ENCODE measurements around the gene PATJ. TPM values are rescaled to one million over a fixed set of nuclear protein-coding genes. Genes with fewer than 3 reads are reported as not detected.
"Not testable (repeated sequence)": the region's sequence is repeated elsewhere in the genome, so short reads cannot be mapped to it uniquely, and the experiment has no call there.

Gene PATJ
- polyA plus RNA-seq, 1 of the 3 experiments (the other 2 are of a cell fraction): 3.0 TPM

GRCh38 chr1:61709908-61710289 lies 32.4 kb upstream of the PATJ start:
- CTCF ChIA-PET: no interaction called here
- no peak overlapping the region for H3K4me3 ChIP-seq (ENCODE audit: low read depth in 2 of 2, low read length in 1 of 2)
- no peak overlapping the region for H3K27ac ChIP-seq (ENCODE audit: low read depth in 2 of 2, low read length in 1 of 2)
- no peak for TF ChIP-seq GABPA (IDR thresholded peaks at IDR 0.05; ENCODE audit: low read depth)
- no peak for TF ChIP-seq NRF1 (IDR thresholded peaks at IDR 0.05; ENCODE audit: low read depth, low read length)
- no peak for TF ChIP-seq MEF2A (IDR thresholded peaks at IDR 0.05; ENCODE audit: borderline replicate concordance, low read depth)
- TF ChIP-seq CHD2 (IDR thresholded peaks at IDR 0.05; ENCODE audit: low read length, partially characterized antibody): no peak
- no peak for TF ChIP-seq ZBTB33 (IDR thresholded peaks at IDR 0.05; ENCODE audit: borderline replicate concordance, low read depth)
- TF ChIP-seq FOSL2 (IDR thresholded peaks at IDR 0.05; ENCODE audit: borderline replicate concordance, low read depth): no peak
- no peak for TF ChIP-seq RFX5 (IDR thresholded peaks at IDR 0.05; ENCODE audit: low read length)
- H3K27me3 ChIP-seq (ENCODE audit: insufficient read depth): no peaks in the 10 kb centered on the region
- H3K9me3 ChIP-seq: no peaks in the 10 kb centered on the region
- peaks cover 15% of the 10 kb centered on the region; the same call in 1 of the 2 replicates for H4K20me1 ChIP-seq (ENCODE audit: insufficient read depth)
- H3K4me1 ChIP-seq (ENCODE audit: control insufficient read depth in 1 of 2, insufficient read depth in 2 of 2, low read depth in 1 of 2, low read length in 1 of 2): no peaks in the 10 kb centered on the region
- peaks cover 18 to 38% of the 10 kb centered on the region in 2 experiments for H3K36me3 ChIP-seq (replicated peaks in 1 of 2; ENCODE audit: control insufficient read depth in 1 of 2, insufficient read depth in 2 of 2, low read length in 1 of 2)
- WGBS (ENCODE audit: low lambda C conversion rate): 100% methylated on average over 2 of the region's 2 CpGs
- H3K9ac ChIP-seq: no peak overlapping the region
- peaks cover 70% of the 10 kb centered on the region for H3K79me2 ChIP-seq (ENCODE audit: insufficient read depth)
- no peak overlapping the region for H2AFZ ChIP-seq (ENCODE audit: low read depth)
- no peak overlapping the region for H3K4me2 ChIP-seq
- no peak for DNase-seq
- no peaks in the 10 kb centered on the region for H3K9me2 ChIP-seq
- H3F3A ChIP-seq (replicated peaks; ENCODE audit: insufficient read depth): no peaks in the 10 kb centered on the region
- POLR2A ChIA-PET: no interaction called here

- CTCF ChIA-PET; H3K9me2 ChIP-seq; POLR2A ChIA-PET; DNase-seq; H3K27me3 ChIP-seq (ENCODE audit: insufficient read depth); H3K4me1 ChIP-seq (ENCODE audit: control insufficient read depth in 1 of 2, insufficient read depth in 2 of 2, low read depth in 1 of 2, low read length in 1 of 2); H2AFZ ChIP-seq (ENCODE audit: low read depth); H3K9me3 ChIP-seq; H3K9ac ChIP-seq; H3K4me2 ChIP-seq; H3K4me3 ChIP-seq (ENCODE audit: low read depth in 2 of 2, low read length in 1 of 2); H3F3A ChIP-seq (replicated peaks; ENCODE audit: insufficient read depth); H3K27ac ChIP-seq (ENCODE audit: low read depth in 2 of 2, low read length in 1 of 2): not testable (repeated sequence)
- Histone ChIP-seq H3K36me3 (replicated peaks in 1 of 2; ENCODE audit: control insufficient read depth in 1 of 2, insufficient read depth in 2 of 2, low read length in 1 of 2) (peaks cover 13 to 33% of the 10 kb centered on the region in 2 experiments), H3K79me2 (ENCODE audit: insufficient read depth) (peaks cover 78% of the 10 kb centered on the region), H4K20me1 (ENCODE audit: insufficient read depth) (peaks cover 15% of the 10 kb centered on the region; the same call in 1 of the 2 replicates)
- WGBS (ENCODE audit: low lambda C conversion rate): 91% methylated on average over 4 of the region's 4 CpGs
- peak; percentile 74 for TF ChIP-seq RFX5 (IDR thresholded peaks at IDR 0.05; ENCODE audit: low read length)
These were observed 31.0 kb upstream of the PATJ start for GRCh38 chr1:61711257-61711656.

GRCh38 chr1:61711969-61712368 lies 30.3 kb upstream of the PATJ start:
- peaks cover 13 to 32% of the 10 kb centered on the region in 2 experiments for H3K36me3 ChIP-seq (replicated peaks in 1 of 2; ENCODE audit: control insufficient read depth in 1 of 2, insufficient read depth in 2 of 2, low read length in 1 of 2)
- no peak overlapping the region for H2AFZ ChIP-seq (ENCODE audit: low read depth)
- TF ChIP-seq ELF1 (IDR thresholded peaks at IDR 0.05) (no peak), SIN3A (IDR thresholded peaks at IDR 0.05; ENCODE audit: borderline replicate concordance, low read depth, low read length) (no peak), FOXJ3 (CRISPR knock-in tag; IDR thresholded peaks at IDR 0.05) (no peak), NRF1 (IDR thresholded peaks at IDR 0.05; ENCODE audit: low read depth, low read length) (no peak), USF1 (IDR thresholded peaks at IDR 0.05; ENCODE audit: borderline replicate concordance, low read depth) (no peak), GABPA (IDR thresholded peaks at IDR 0.05; ENCODE audit: low read depth) (no peak), MEF2A (IDR thresholded peaks at IDR 0.05; ENCODE audit: borderline replicate concordance, low read depth) (no peak)
- H4K20me1 ChIP-seq (ENCODE audit: insufficient read depth): peaks cover 15% of the 10 kb centered on the region; the same call in 1 of the 2 replicates
- no peaks in the 10 kb centered on the region for H3K4me1 ChIP-seq (ENCODE audit: control insufficient read depth in 1 of 2, insufficient read depth in 2 of 2, low read depth in 1 of 2, low read length in 1 of 2)
- peaks cover 83% of the 10 kb centered on the region for H3K79me2 ChIP-seq (ENCODE audit: insufficient read depth)
- ChIA-PET CTCF (no interaction called here), POLR2A (no interaction called here)
- DNase-seq: no peak
- H3F3A ChIP-seq (replicated peaks; ENCODE audit: insufficient read depth): no peaks in the 10 kb centered on the region
- H3K9me2 ChIP-seq: no peaks in the 10 kb centered on the region
- no peak overlapping the region for H3K4me2 ChIP-seq
- H3K27ac ChIP-seq (ENCODE audit: low read depth in 2 of 2, low read length in 1 of 2): no peak overlapping the region
- no peak overlapping the region for H3K4me3 ChIP-seq (ENCODE audit: low read depth in 2 of 2, low read length in 1 of 2)
- no peak overlapping the region for H3K9ac ChIP-seq
- H3K27me3 ChIP-seq (ENCODE audit: insufficient read depth): no peaks in the 10 kb centered on the region
- H3K9me3 ChIP-seq: no peaks in the 10 kb centered on the region

GRCh38 chr1:61718996-61719663 lies 23.1 kb upstream of the PATJ start:
- WGBS (ENCODE audit: low lambda C conversion rate): 94% methylated on average over 8 of the region's 8 CpGs
- not testable (repeated sequence) for DNase-seq

More at GRCh38 chr1:61718996-61719663, 23.1 kb upstream of the PATJ start:
- H3K27me3 ChIP-seq (ENCODE audit: insufficient read depth); H4K20me1 ChIP-seq (ENCODE audit: insufficient read depth); H3K4me3 ChIP-seq (ENCODE audit: low read depth in 2 of 2, low read length in 1 of 2); POLR2A ChIA-PET; H3K9ac ChIP-seq; H2AFZ ChIP-seq (ENCODE audit: low read depth); H3K27ac ChIP-seq (ENCODE audit: low read depth in 2 of 2, low read length in 1 of 2); H3K9me2 ChIP-seq; H3K4me1 ChIP-seq (ENCODE audit: control insufficient read depth in 1 of 2, insufficient read depth in 2 of 2, low read depth in 1 of 2, low read length in 1 of 2); H3F3A ChIP-seq (replicated peaks; ENCODE audit: insufficient read depth); CTCF ChIA-PET; H3K9me3 ChIP-seq; H3K4me2 ChIP-seq: not testable (repeated sequence)
- peaks cover 86% of the 10 kb centered on the region for H3K79me2 ChIP-seq (ENCODE audit: insufficient read depth)
- peaks cover 0 to 15% of the 10 kb centered on the region in 2 experiments for H3K36me3 ChIP-seq (replicated peaks in 1 of 2; ENCODE audit: control insufficient read depth in 1 of 2, insufficient read depth in 2 of 2, low read length in 1 of 2)

Data from SK-N-SH (cell line).